HG03521 (cell line): ENCODE measurements around the gene WBP4.
"Not testable (repeated sequence)": the region's sequence is repeated elsewhere in the genome, so short reads cannot be mapped to it uniquely, and the experiment has no call there.

ENCODE experiments used
- ATAC-seq: cut with Tn5 transposase; IDR thresholded peaks from one replicate; pipeline ENCODE4 v1.9.1; 2021; ENCODE audit warnings: mild to moderate bottlenecking, moderate library complexity; ENCODE audit not compliant: unreplicated experiment

Gene WBP4

GRCh38 chr13:41061075-41061913 is at the start of gene WBP4:
TSS of gene WBP4 (plus strand) at chr13:41061509. CDS start at chr13:41061674, 165 bp downstream.
- peak; percentile 67 for ATAC-seq

- ATAC-seq, result no peak
Observed at GRCh38 chr13:41012536-41012935, 48.8 kb upstream of the WBP4 start.

- ATAC-seq, result no peak
Observed at GRCh38 chr13:41013835-41014234, 47.5 kb upstream of the WBP4 start.

- no peak for ATAC-seq
Observed at GRCh38 chr13:41015920-41016319, 45.4 kb upstream of the WBP4 start.

- ATAC-seq, result no peak
Observed at GRCh38 chr13:41017159-41017558, 44.1 kb upstream of the WBP4 start.

GRCh38 chr13:41017817-41018601 is 43.3 kb upstream of the WBP4 start:
- ATAC-seq, result no peak

- ATAC-seq, result no peak
Observed at GRCh38 chr13:41018602-41018948, 42.7 kb upstream of the WBP4 start.

- peak; percentile 87 for ATAC-seq
Observed at GRCh38 chr13:41019011-41019487, 42.3 kb upstream of the WBP4 start, which contains the start of gene ELF1. TSS of gene ELF1 (minus strand) at chr13:41019316. CDS start at chr13:40982054, 37,262 bp downstream.

- no peak for ATAC-seq
Observed at GRCh38 chr13:41019578-41020347, 41.5 kb upstream of the WBP4 start.

- ATAC-seq, result no peak
Observed at GRCh38 chr13:41025518-41025917, 35.8 kb upstream of the WBP4 start.

GRCh38 chr13:41026788-41027187 is 34.5 kb upstream of the WBP4 start:
- no peak for ATAC-seq

GRCh38 chr13:41028051-41028450 is 33.3 kb upstream of the WBP4 start:
- ATAC-seq, result no peak

GRCh38 chr13:41029629-41030028 is 31.7 kb upstream of the WBP4 start:
- no peak for ATAC-seq

GRCh38 chr13:41032691-41033376 is 28.5 kb upstream of the WBP4 start:
- no peak for ATAC-seq

- no peak for ATAC-seq
Observed at GRCh38 chr13:41034382-41034781, 26.9 kb upstream of the WBP4 start.

GRCh38 chr13:41034881-41035280 is 26.4 kb upstream of the WBP4 start:
- ATAC-seq, result no peak

- ATAC-seq, result not testable (repeated sequence)
Observed at GRCh38 chr13:41036557-41036956, 24.8 kb upstream of the WBP4 start.

GRCh38 chr13:41039746-41040145 is 21.6 kb upstream of the WBP4 start:
- ATAC-seq, result no peak

- ATAC-seq, result no peak
Observed at GRCh38 chr13:41040584-41041334, 20.6 kb upstream of the WBP4 start.

- ATAC-seq, result not testable (repeated sequence)
Observed at GRCh38 chr13:41042419-41042818, 18.9 kb upstream of the WBP4 start.
